WTC11 (cell line): ENCODE measurements around the gene MOXD1.

Experiments used
- CTCF ChIP-seq: fragments of 200-600 bp; IDR thresholded peaks from 2 replicates; pipeline ENCODE4 v1.8.0; 2022; ENCODE audit warnings: antibody characterized with exemption
- GABPB1 ChIP-seq: sonication (generic); formaldehyde crosslinking; IDR thresholded peaks from 2 replicates; pipeline ENCODE4 v1.8.1; 2023; ENCODE audit warnings: mild to moderate bottlenecking, missing genetic modification reagents
- SP1 ChIP-seq: sonication (generic); formaldehyde crosslinking; conservative IDR thresholded peaks from 2 replicates; pipeline ENCODE4 v1.8.1; 2022; ENCODE audit warnings: missing genetic modification reagents
- TEAD4 ChIP-seq: sonication (generic); formaldehyde crosslinking; IDR thresholded peaks from 2 replicates; pipeline ENCODE4 v1.8.0; 2022; ENCODE audit warnings: mild to moderate bottlenecking, missing genetic modification reagents
- ZNF121 ChIP-seq: sonication (generic); formaldehyde crosslinking; IDR thresholded peaks from 2 replicates; pipeline ENCODE4 v1.8.0; 2023; ENCODE audit warnings: missing genetic modification reagents
- ZNF138 ChIP-seq: sonication (generic); formaldehyde crosslinking; conservative IDR thresholded peaks from 2 replicates; pipeline ENCODE4 v1.8.1; 2022; ENCODE audit warnings: mild to moderate bottlenecking, moderate library complexity, missing genetic modification reagents
- ZNF263 ChIP-seq: sonication (generic); formaldehyde crosslinking; IDR thresholded peaks from 2 replicates; pipeline ENCODE4 v1.8.1; 2022; ENCODE audit warnings: low read depth, mild to moderate bottlenecking, moderate library complexity, missing genetic modification reagents
- ZNF532 ChIP-seq: fragments of 250-450 bp; sonication (Bioruptor Pico); IDR thresholded peaks from 2 replicates; pipeline ENCODE4 v1.9.0; 2021; ENCODE audit warnings: mild to moderate bottlenecking, borderline replicate concordance
- TF ChIP-seq, protein P1 (sequence below): sonication (generic); formaldehyde crosslinking; IDR thresholded peaks from 2 replicates; pipeline ENCODE4 v1.8.0; 2023; ENCODE audit warnings: mild to moderate bottlenecking, missing genetic modification reagents
- TF ChIP-seq, protein P2 (sequence below): sonication (generic); formaldehyde crosslinking; IDR thresholded peaks from 2 replicates; pipeline ENCODE4 v1.8.0; 2022; ENCODE audit warnings: mild to moderate bottlenecking, missing genetic modification reagents

GRCh38 chr6:132382630-132383175 is 18.6 kb downstream of the MOXD1 start:
- TF ChIP-seq, protein P1, sequence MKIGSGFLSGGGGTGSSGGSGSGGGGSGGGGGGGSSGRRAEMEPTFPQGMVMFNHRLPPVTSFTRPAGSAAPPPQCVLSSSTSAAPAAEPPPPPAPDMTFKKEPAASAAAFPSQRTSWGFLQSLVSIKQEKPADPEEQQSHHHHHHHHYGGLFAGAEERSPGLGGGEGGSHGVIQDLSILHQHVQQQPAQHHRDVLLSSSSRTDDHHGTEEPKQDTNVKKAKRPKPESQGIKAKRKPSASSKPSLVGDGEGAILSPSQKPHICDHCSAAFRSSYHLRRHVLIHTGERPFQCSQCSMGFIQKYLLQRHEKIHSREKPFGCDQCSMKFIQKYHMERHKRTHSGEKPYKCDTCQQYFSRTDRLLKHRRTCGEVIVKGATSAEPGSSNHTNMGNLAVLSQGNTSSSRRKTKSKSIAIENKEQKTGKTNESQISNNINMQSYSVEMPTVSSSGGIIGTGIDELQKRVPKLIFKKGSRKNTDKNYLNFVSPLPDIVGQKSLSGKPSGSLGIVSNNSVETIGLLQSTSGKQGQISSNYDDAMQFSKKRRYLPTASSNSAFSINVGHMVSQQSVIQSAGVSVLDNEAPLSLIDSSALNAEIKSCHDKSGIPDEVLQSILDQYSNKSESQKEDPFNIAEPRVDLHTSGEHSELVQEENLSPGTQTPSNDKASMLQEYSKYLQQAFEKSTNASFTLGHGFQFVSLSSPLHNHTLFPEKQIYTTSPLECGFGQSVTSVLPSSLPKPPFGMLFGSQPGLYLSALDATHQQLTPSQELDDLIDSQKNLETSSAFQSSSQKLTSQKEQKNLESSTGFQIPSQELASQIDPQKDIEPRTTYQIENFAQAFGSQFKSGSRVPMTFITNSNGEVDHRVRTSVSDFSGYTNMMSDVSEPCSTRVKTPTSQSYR (CRISPR knock-in tag) = no peak
- TF ChIP-seq TEAD4 (CRISPR knock-in tag) (no peak), CTCF (no peak), ZNF532 (CRISPR knock-in tag) (no peak), SP1 (no peak), GABPB1 (CRISPR knock-in tag) (no peak), ZNF138 (no peak), ZNF121 (CRISPR knock-in tag) (no peak), ZNF263 (no peak)
- TF ChIP-seq, protein P2, sequence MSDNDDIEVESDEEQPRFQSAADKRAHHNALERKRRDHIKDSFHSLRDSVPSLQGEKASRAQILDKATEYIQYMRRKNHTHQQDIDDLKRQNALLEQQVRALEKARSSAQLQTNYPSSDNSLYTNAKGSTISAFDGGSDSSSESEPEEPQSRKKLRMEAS (CRISPR knock-in tag) = no peak
